A673 (cell line): ENCODE measurements around the gene FUBP3. TPM values are rescaled to one million over a fixed set of nuclear protein-coding genes. Genes with fewer than 3 reads are reported as not detected.

ENCODE experiments used
- BruUV-seq: library from RNA; stranded (reverse); fragments of 400-500 nt; replicated peaks from 2 replicates; lab custom pipeline; 2021; lab: Mats Ljungman, UMichigan
- CTCF ChIA-PET: fragments of 300-600 bp; sonication (Branson Sonifier 250); formaldehyde crosslinking; loops from one replicate; lab custom pipeline; 2022; ENCODE audit warnings: antibody characterized with exemption; lab: Charles Lee
- POLR2A ChIA-PET: fragments of 300-600 bp; sonication (Branson Sonifier 250); formaldehyde crosslinking; loops from one replicate; lab custom pipeline; 2022; ENCODE audit warnings: antibody characterized with exemption; ENCODE audit not compliant: low non-redundant PET; lab: Charles Lee
- DNase-seq: peaks from one replicate; pipeline ENCODE4 v3.0.0-alpha.2; 2015; ENCODE audit warnings: low spot score
- H3K27ac ChIP-seq: fragments of 200-600 bp; sonication (generic); 2 replicates; pipeline ENCODE4 v1.5.1; 2016; ENCODE audit warnings: mixed run types, low read depth, mild to moderate bottlenecking, mixed read lengths, antibody characterized with exemption, low read length; ENCODE audit not compliant: poor library complexity, severe bottlenecking
- H3K27me3 ChIP-seq: fragments of 200-600 bp; sonication (generic); replicated peaks from 2 replicates; pipeline ENCODE4 v1.6.1; 2017; ENCODE audit warnings: mixed run types, low read depth, mild to moderate bottlenecking, mixed read lengths, antibody characterized with exemption, low read length; ENCODE audit not compliant: insufficient read depth, poor library complexity
- H3K36me3 ChIP-seq: fragments of 200-600 bp; sonication (generic); 2 replicates; pipeline ENCODE4 v1.6.1; 2016; ENCODE audit warnings: mixed run types, mild to moderate bottlenecking, mixed read lengths, antibody characterized with exemption, low read length; ENCODE audit not compliant: insufficient read depth, poor library complexity, severe bottlenecking
- H3K4me1 ChIP-seq: fragments of 200-600 bp; sonication (generic); 2 replicates; pipeline ENCODE4 v1.6.1; 2017; ENCODE audit warnings: mixed run types, mild to moderate bottlenecking, mixed read lengths, antibody characterized with exemption, low read length; ENCODE audit not compliant: insufficient read depth, poor library complexity, severe bottlenecking
- H3K4me3 ChIP-seq: fragments of 200-600 bp; sonication (generic); 2 replicates; pipeline ENCODE4 v1.5.1; 2016; ENCODE audit warnings: low read depth, mixed run types, mild to moderate bottlenecking, mixed read lengths, low read length; ENCODE audit not compliant: poor library complexity, severe bottlenecking
- H3K9me3 ChIP-seq: fragments of 200-600 bp; sonication (generic); 2 replicates; pipeline ENCODE4 v1.6.1; 2016; ENCODE audit warnings: mixed run types, low read depth, mild to moderate bottlenecking, mixed read lengths, antibody characterized with exemption, low read length; ENCODE audit not compliant: poor library complexity, severe bottlenecking
- EZH2 ChIP-seq: fragments of 200-600 bp; sonication (generic); IDR thresholded peaks from 2 replicates; pipeline ENCODE4 v1.6.1; 2017; ENCODE audit warnings: borderline replicate concordance, low read depth, mild to moderate bottlenecking, mixed read lengths, antibody characterized with exemption, low read length; ENCODE audit not compliant: poor library complexity, severe bottlenecking
- intact Hi-C: fragments of 100-400 bp; cut with micrococcal nuclease; formaldehyde crosslinking; loops from one replicate; pipeline ENCODE4 v1.10.0; 2022; ENCODE audit not compliant: unreplicated experiment
- total RNA-seq: library from RNA; stranded (reverse); gene quantifications from 2 replicates; pipeline ENCODE4 v1.2.3, GENCODE V29; 2021
- TF ChIP-seq, protein P1 (sequence below): fragments of 300-800, 200-600 bp; sonication (generic); conservative IDR thresholded peaks from 2 replicates; pipeline ENCODE4 v1.5.1; 2017; ENCODE audit warnings: low read depth, mild to moderate bottlenecking, antibody characterized with exemption, low read length, moderate library complexity, mixed read lengths

Gene FUBP3
- total RNA-seq, 1 experiment from 2014 or later: 80.4 TPM

DNA sequence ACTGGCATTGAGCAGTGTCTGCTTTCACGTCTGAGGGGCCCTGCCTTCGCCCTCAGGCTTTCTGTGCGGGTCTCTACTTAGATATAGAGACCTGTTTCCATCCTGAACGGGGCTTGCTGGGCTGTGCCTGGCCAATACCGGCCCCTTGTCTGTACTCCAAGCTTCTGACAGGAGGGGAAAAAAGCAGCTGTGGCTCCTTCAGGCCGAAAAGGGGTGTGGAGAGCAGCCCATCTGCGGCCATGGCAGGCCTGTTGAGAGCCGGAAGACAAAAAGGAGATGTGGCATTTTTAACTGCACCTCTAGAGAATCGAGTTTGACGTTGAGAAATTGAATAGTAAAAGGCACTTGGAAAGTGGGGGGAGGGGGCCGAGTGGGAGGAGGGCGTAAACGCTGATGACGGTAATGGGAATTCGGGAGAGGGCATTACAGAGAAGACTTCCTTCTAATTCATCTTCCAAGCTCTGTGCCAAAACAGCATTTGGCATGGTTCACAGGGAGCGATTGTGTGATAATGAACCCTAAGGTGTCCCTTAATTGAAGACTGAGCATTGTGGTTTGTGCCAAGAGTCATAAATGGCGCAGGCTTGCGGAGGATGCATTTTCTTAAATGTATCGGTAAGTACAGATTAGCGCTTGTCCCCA, 59.9 kb downstream of the FUBP3 start:
- BruUV-seq: no TSS peak
- no peak for TF ChIP-seq EZH2
- TF ChIP-seq, protein P1, sequence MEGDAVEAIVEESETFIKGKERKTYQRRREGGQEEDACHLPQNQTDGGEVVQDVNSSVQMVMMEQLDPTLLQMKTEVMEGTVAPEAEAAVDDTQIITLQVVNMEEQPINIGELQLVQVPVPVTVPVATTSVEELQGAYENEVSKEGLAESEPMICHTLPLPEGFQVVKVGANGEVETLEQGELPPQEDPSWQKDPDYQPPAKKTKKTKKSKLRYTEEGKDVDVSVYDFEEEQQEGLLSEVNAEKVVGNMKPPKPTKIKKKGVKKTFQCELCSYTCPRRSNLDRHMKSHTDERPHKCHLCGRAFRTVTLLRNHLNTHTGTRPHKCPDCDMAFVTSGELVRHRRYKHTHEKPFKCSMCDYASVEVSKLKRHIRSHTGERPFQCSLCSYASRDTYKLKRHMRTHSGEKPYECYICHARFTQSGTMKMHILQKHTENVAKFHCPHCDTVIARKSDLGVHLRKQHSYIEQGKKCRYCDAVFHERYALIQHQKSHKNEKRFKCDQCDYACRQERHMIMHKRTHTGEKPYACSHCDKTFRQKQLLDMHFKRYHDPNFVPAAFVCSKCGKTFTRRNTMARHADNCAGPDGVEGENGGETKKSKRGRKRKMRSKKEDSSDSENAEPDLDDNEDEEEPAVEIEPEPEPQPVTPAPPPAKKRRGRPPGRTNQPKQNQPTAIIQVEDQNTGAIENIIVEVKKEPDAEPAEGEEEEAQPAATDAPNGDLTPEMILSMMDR: no peak
- peaks cover 9% of the 10 kb centered on the region for H3K4me1 ChIP-seq
- H3K36me3 ChIP-seq: peaks cover 20% of the 10 kb centered on the region
- H3K27ac ChIP-seq: peak overlapping the region; percentile 42
- intact Hi-C loops: no loop called here
- ChIA-PET CTCF (no interaction called here), POLR2A (no interaction called here)
- DNase-seq: peak; percentile 26
- no peaks in the 10 kb centered on the region for H3K9me3 ChIP-seq
- no peaks in the 10 kb centered on the region for H3K27me3 ChIP-seq
- no peak overlapping the region for H3K4me3 ChIP-seq

DNA sequence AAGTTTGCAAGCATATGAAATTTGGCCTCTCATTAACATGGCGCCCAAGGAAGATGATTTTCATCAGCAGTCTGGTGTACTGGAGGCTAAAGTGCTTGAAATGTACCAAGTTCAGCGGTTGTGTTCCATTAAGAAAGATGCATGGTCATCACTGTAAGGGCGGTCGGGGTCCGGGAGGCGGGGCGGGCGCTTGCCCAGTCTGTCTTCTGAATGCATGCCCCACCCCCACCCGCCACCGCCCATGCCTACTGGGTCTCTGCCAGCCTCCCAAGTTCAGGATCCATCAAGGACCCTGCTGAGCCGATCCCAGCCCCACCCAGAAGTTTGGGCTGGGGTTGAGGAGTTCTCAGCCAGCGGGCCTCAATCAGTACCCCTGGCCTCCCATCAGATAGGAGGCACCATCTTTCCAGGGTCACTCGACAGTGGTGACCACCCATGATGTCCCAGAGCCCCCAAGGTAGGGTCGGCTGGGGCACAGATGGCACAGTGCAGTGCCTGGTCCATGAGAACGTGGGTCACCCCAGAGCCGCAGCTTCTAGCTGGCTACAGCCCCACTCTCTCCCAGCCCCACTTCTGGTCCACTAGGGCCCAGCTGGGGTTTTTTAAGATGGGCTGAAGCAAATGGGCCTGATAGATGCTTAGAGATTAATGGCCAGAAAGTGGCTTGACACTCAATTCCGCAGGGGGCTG, 60.6 kb downstream of the FUBP3 start:
- ChIA-PET CTCF (no interaction called here), POLR2A (no interaction called here)
- H3K4me3 ChIP-seq: no peak overlapping the region
- TF ChIP-seq EZH2: no peak
- TF ChIP-seq, protein P1: no peak
- BruUV-seq: no TSS peak
- intact Hi-C loops: no loop called here
- peaks cover 9% of the 10 kb centered on the region for H3K4me1 ChIP-seq
- peaks cover 20% of the 10 kb centered on the region for H3K36me3 ChIP-seq
- no peaks in the 10 kb centered on the region for H3K9me3 ChIP-seq
- no peak overlapping the region for H3K27ac ChIP-seq
- DNase-seq: no peak
- no peaks in the 10 kb centered on the region for H3K27me3 ChIP-seq

DNA sequence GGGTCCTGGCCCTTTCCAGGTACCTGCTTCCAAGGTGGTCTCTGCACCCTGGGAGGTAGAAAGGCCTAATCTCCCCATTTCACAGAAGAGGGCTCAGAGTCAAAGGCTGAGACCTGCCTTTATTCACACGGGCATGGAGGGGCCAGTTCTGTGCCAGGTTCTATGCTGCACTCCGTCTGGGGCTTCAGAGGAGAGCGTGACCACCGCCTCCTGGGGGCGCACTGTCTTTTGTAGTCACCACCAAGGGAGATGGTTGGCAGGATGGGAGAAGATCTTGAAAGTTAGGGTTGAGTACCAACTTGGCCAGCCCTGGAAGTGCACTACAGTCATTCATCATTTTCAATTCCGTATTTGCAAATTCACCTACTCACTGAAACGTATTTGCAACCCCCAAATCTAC, 61.3 kb downstream of the FUBP3 start:
- no TSS peak for BruUV-seq
- peaks cover 9% of the 10 kb centered on the region for H3K4me1 ChIP-seq
- H3K27me3 ChIP-seq: no peaks in the 10 kb centered on the region
- no peak overlapping the region for H3K4me3 ChIP-seq
- CTCF ChIA-PET: no interaction called here
- no peaks in the 10 kb centered on the region for H3K9me3 ChIP-seq
- no peak for TF ChIP-seq EZH2
- TF ChIP-seq, protein P1: peak; percentile 24; the same call in 1 of the 2 replicates
- H3K36me3 ChIP-seq: peaks cover 20% of the 10 kb centered on the region
- intact Hi-C loops: no loop called here
- DNase-seq: no peak
- POLR2A ChIA-PET: interaction anchor here (0.7 kb wide), 1 partner anchor 102 kb away, joined by 4 read pairs; no protein-coding TSS in a partner anchor
- no peak overlapping the region for H3K27ac ChIP-seq
